Heart left ventricle (tissue), 16 donors: ENCODE measurements around the gene NFKBIB. TPM values are rescaled to one million over a fixed set of nuclear protein-coding genes. Genes with fewer than 3 reads are reported as not detected.

Experiments used
- ATAC-seq, 4 donors: fragments of 200-7000 bp; cut with Tn5 transposase; one replicate each; pipeline ENCODE4 v1.9.1; 2020 to 2022; ENCODE audit warnings: moderate library complexity in 4 of 4, mild to moderate bottlenecking in 3 of 4, moderate number of reproducible peaks in 1 of 4
- DNase-seq, 5 donors: peaks; one replicate each; pipeline ENCODE4 v3.0.0-alpha.2; 2020
- H3K27ac ChIP-seq, 12 donors: fragments of 200-600 bp; sonication (generic) in 4 of 12; one replicate each; pipeline versions ENCODE4 v1.5.0 to v1.8.0; 2016 to 2022; ENCODE audit warnings: mild to moderate bottlenecking in 2 of 12
- H3K27me3 ChIP-seq, 9 donors: fragments of 200-600 bp; sonication (generic) in 2 of 9; one replicate each; pipeline versions ENCODE4 v1.5.1 to v1.8.0; 2016 to 2022; ENCODE audit warnings: mild to moderate bottlenecking in 3 of 9
- H3K36me3 ChIP-seq, 9 donors: fragments of 200-600 bp; sonication (generic) in 2 of 9; one replicate each; pipeline versions ENCODE4 v1.5.0 to v1.8.0; 2018 to 2022; ENCODE audit warnings: mild to moderate bottlenecking in 2 of 9
- H3K4me1 ChIP-seq, 12 donors: fragments of 200-600 bp; sonication (generic) in 4 of 12; one replicate each; pipeline versions ENCODE4 v1.5.0 to v1.8.0; 2016 to 2022; ENCODE audit warnings: mild to moderate bottlenecking in 3 of 12
- H3K4me3 ChIP-seq, 12 donors: fragments of 200-600 bp; sonication (generic) in 4 of 12; one replicate each; pipeline versions ENCODE4 v1.5.0 to v1.8.0; 2017 to 2022; ENCODE audit warnings: mild to moderate bottlenecking in 9 of 12, moderate library complexity in 4 of 12
- H3K9me3 ChIP-seq, 12 donors: fragments of 200-600 bp; sonication (generic) in 4 of 12; one replicate each; pipeline versions ENCODE4 v1.5.0 to v1.8.0; 2016 to 2022; ENCODE audit warnings: mild to moderate bottlenecking in 1 of 12
- CTCF ChIP-seq, 12 donors: fragments of 200-600 bp; sonication (generic) in 4 of 12; IDR thresholded peaks; one replicate each; pipeline versions ENCODE4 v1.5.0 to v1.8.0; 2018 to 2022; ENCODE audit warnings: antibody characterized with exemption in 12 of 12, mild to moderate bottlenecking in 5 of 12
- POLR2A ChIP-seq, 2 donors: fragments of 450-650 bp; IDR thresholded peaks; one replicate each; pipeline ENCODE4 v1.6.1; 2017; ENCODE audit warnings: antibody characterized with exemption in 2 of 2, mild to moderate bottlenecking in 2 of 2, moderate library complexity in 2 of 2
- WGBS, 4 donors: extraction: QIAGEN DNeasy Blood & Tissue Kit in 2 of 4; methylation state at CpG; one replicate each; pipeline versions ENCODE4 v1.1.5 to v1.1.7; 2013 to 2018; 5-methylcytosine and 5-hydroxymethylcytosine counted together
- intact Hi-C, 10 donors: fragments of 100-400 bp; cut with DNase I; formaldehyde crosslinking; loops; one replicate each; pipeline versions ENCODE4 v1.11.1 to v1.14.2; 2022
- polyA plus RNA-seq, 2 donors: library from polyadenylated mRNA; stranded (reverse); fragments of 200-250 nt; gene quantifications; one replicate each; pipeline ENCODE4 v1.2.3, GENCODE V29; 2013
- total RNA-seq, 9 donors: library from RNA; depleted of rRNA in 2 of 9; stranded (reverse); fragments of >200 nt in 2 of 9; fragmentation: NEBNext Ultra II Directional in 3 of 9; extraction: Animal tissue kit (Norgen Biotek cat#: 25700) in 3 of 9; gene quantifications; one replicate each; pipeline versions ENCODE4 v1.1.0 to v1.2.4, GENCODE V29; 2016 to 2023
- donor health status: ischemic (EF 13 %, LVEDD 7.1; RV severe dilation, severe dysfunction).
- donor health status: healthy with polysubstance abuse.
- donor health status: DM: no; HTN: yes; CAD: no.
- donor health status: DM: no; HTN: no; CAD: no.
- donor health status: ischemic (EF 25% LVEDD 6.9; RV normal size, moderate dysfunction).
- donor health status: ischemic (EF 25% LVEDD 5.7; RV mildly dilated, moderate dysfunction).
- donor health status: healthy.
- donor health status: DM: yes; HTN: yes; CAD: no.
- donor health status: ischemic (EF 35%, LVEDD 5.7; RV mildly dilated, moderate dysfunction).
- donor health status: nonischemic (EF 11% LVEDD 7.7; RV severe dilation, severe dysfunction).
- donor health status: DM: yes; HTN: yes; CAD: no.
- donor health status: PGD.
- donor health status: ischemic (EF 29% LVEDD 5.4; RV normal size, mild dysfunction).
- donor health status: nonischemic (EF 23%, LVEDD 6.1; RV moderate dilation, normal function).

The NFKBIB gene
- total and polyA plus RNA-seq, 11 donors = 17.2 to 90.4 (median 24.0) TPM

- peaks cover 0 to 16% (median 0%) of the 10 kb centered on the region in 9 donors for H3K27me3 ChIP-seq
- ATAC-seq = no peak
- WGBS, 4 donors = 49 to 57% (median 55%) methylated on average over 13 to 16 of the region's 16 CpGs
- intact Hi-C loops = no loop called here
- H3K4me1 ChIP-seq = no peaks in the 10 kb centered on the region
- TF ChIP-seq CTCF (IDR thresholded peaks at IDR 0.05) (no peak), POLR2A (IDR thresholded peaks at IDR 0.05) (no peak)
- no peak overlapping the region for H3K4me3 ChIP-seq
- no peaks in the 10 kb centered on the region for H3K9me3 ChIP-seq
- DNase-seq = no peak
- H3K36me3 ChIP-seq = peaks cover 0 to 23% (median 14%) of the 10 kb centered on the region in 9 donors
- H3K27ac ChIP-seq = no peak overlapping the region
Observed at GRCh38 chr19:38911388-38912001, 11.7 kb downstream of the NFKBIB start.

DNA sequence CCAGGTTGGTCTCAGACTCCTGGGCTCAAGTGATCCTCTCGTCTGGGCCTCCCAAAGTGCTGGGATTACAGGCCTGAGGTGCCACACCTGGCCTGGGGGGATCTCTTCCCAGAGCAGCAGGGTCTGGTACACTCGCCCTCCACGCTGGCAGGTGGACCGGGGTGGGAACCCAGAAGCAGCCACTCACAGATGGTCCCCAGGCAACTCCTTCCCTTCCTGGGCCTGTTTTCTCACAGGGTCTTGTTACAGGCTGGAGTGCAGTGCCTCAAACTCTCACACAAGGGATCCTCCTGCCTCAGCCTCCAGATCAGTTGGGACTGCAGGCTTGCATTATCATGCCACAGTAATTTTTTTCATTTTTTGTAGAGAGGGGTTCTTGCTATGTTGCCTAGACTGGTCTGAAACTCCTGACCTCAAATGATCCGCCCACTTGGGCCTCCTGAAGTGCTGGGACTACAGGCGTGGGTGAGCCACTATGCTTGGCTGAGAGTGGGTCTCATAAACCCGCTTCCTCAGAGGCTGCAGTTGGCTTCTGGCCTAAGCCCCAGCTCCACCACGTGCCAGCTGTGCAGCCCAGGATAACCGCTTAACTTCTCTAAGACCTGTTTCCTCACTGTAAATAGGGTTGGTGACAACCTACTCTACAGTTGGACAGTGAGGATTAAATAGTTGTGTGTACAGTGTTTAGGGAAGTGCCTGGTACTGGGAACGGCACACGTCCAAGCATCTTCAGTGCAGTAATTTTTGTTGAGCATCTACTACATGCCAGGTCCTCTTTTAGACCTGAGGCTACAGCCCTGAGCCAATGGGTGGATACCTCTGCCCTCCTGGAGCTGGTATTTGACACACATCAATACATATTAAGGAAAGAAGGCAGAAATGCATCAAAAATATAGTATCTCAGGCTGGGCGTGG lies 13.1 kb downstream of the NFKBIB start:
- 74 to 86% (median 80%) methylated on average over 12 of the region's 12 CpGs for WGBS, 4 donors

DNA sequence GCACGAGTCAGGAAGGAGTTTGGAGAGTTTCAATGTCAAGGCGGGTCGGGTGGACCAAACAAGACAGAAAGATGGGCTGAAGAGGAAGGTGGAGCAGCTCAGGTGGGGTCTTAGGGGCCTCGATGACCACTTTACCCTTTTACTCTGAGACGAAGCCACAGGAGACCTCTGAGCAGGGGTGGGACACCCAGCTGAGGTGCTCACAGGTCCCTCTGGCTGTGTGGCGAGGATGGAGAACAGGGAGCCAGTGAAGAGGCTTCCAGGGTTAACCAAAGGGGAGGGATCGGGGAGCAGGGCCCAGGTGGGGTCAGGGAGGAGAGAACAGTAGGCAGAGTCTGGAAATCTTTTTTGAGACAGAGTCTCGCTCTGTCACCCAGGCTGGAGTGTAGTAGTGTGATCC lies 14.2 kb downstream of the NFKBIB start:
- H3K4me3 ChIP-seq = no peak overlapping the region
- DNase-seq (peak in 1 of 5 donors; percentile 15), ATAC-seq (no peak)
- H3K4me1 ChIP-seq = no peaks in the 10 kb centered on the region
- TF ChIP-seq POLR2A (IDR thresholded peaks at IDR 0.05) (no peak), CTCF (IDR thresholded peaks at IDR 0.05) (no peak)
- intact Hi-C loops = no loop called here
- no peak overlapping the region for H3K27ac ChIP-seq
- H3K27me3 ChIP-seq = peaks cover 0 to 16% (median 0%) of the 10 kb centered on the region in 9 donors
- peaks cover 0 to 3% (median 0%) of the 10 kb centered on the region in 9 donors for H3K36me3 ChIP-seq
- no peaks in the 10 kb centered on the region for H3K9me3 ChIP-seq
- 94 to 96% (median 94%) methylated on average over 8 of the region's 8 CpGs for WGBS, 4 donors

More for the DNA sequence above, 13.1 kb downstream of the NFKBIB start:
- no peaks in the 10 kb centered on the region for H3K4me1 ChIP-seq
- no peak for TF ChIP-seq CTCF (IDR thresholded peaks at IDR 0.05)
- no peak for TF ChIP-seq POLR2A (IDR thresholded peaks at IDR 0.05)
- ATAC-seq (no peak), DNase-seq (peak in 1 of 5 donors; percentile 51)
- no peak overlapping the region for H3K27ac ChIP-seq
- H3K9me3 ChIP-seq = no peaks in the 10 kb centered on the region
- no peak overlapping the region for H3K4me3 ChIP-seq
- H3K36me3 ChIP-seq = peaks cover 0 to 10% (median 2%) of the 10 kb centered on the region in 9 donors
- intact Hi-C loops = no loop called here
- peaks cover 0 to 16% (median 0%) of the 10 kb centered on the region in 9 donors for H3K27me3 ChIP-seq
